ENCODE data around the gene WHRN. TPM values are rescaled to one million over a fixed set of nuclear protein-coding genes. Genes with fewer than 3 reads are reported as not detected.

The WHRN gene
- total RNA-seq, 1 donor from 2014 or later, result 11.9 TPM

DNA sequence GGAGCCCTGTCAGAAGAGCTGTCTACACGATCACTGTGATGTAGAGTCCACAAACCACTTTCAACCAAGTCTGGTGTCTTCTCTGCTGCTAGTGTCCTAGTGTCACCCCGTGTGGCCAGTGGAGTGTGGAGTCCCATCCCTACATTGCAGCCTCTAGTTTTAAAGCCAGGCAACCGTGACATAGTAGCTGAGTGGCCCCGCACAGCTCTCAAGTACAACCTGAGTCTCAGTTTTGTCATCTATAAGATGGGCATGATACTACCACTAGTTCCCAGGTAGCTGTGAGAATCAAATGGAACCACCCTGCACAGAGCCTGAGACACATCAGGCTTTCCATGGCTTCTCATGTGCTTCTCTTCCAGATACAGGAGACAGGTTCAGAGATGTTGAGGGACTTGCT is 74.3 kb downstream of the WHRN start:
- Mint-ChIP-seq H3K9me3 (ENCODE audit: low read depth) (no peaks in the 10 kb centered on the region), H3K27me3 (peaks cover 6% of the 10 kb centered on the region), H3K36me3 (ENCODE audit: insufficient read depth) (no peaks in the 10 kb centered on the region), H3K27ac (no peak overlapping the region), H3K4me3 (ENCODE audit: low read depth) (no peak overlapping the region), H3K4me1 (ENCODE audit: low read depth) (no peaks in the 10 kb centered on the region)
- DNase-seq (ENCODE audit: low spot score, unreplicated experiment), result no peak
- TF ChIP-seq, protein P1, sequence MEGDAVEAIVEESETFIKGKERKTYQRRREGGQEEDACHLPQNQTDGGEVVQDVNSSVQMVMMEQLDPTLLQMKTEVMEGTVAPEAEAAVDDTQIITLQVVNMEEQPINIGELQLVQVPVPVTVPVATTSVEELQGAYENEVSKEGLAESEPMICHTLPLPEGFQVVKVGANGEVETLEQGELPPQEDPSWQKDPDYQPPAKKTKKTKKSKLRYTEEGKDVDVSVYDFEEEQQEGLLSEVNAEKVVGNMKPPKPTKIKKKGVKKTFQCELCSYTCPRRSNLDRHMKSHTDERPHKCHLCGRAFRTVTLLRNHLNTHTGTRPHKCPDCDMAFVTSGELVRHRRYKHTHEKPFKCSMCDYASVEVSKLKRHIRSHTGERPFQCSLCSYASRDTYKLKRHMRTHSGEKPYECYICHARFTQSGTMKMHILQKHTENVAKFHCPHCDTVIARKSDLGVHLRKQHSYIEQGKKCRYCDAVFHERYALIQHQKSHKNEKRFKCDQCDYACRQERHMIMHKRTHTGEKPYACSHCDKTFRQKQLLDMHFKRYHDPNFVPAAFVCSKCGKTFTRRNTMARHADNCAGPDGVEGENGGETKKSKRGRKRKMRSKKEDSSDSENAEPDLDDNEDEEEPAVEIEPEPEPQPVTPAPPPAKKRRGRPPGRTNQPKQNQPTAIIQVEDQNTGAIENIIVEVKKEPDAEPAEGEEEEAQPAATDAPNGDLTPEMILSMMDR (IDR thresholded peaks at IDR 0.05; ENCODE audit: unreplicated experiment), result no peak

DNA sequence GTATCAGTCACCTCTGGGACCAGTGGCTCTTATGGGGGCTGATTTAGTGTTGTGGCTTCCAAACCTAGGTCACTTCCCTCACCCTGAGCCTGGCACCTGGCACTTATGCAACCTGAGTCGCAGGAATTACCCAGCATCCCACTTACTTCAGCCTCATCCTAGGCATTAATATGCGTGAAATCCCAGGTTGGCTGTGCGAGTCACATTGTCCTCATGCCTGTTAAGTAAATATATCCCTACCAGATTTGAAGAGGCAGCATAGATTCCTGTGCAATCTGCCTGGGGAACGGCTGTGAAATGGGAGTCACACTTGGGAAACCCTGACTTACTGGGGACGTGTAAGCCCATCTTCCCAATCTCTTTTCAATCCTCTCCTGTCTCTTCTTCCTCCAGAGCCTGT is 74.8 kb downstream of the WHRN start:
- Mint-ChIP-seq H3K4me1 (ENCODE audit: low read depth) (no peaks in the 10 kb centered on the region), H3K27ac (no peak overlapping the region), H3K4me3 (ENCODE audit: low read depth) (no peak overlapping the region), H3K9me3 (ENCODE audit: low read depth) (no peaks in the 10 kb centered on the region), H3K36me3 (ENCODE audit: insufficient read depth) (no peaks in the 10 kb centered on the region), H3K27me3 (peaks cover 6% of the 10 kb centered on the region)
- DNase-seq (ENCODE audit: low spot score, unreplicated experiment), result no peak
- TF ChIP-seq, protein P1 (IDR thresholded peaks at IDR 0.05; ENCODE audit: unreplicated experiment), result no peak

DNA sequence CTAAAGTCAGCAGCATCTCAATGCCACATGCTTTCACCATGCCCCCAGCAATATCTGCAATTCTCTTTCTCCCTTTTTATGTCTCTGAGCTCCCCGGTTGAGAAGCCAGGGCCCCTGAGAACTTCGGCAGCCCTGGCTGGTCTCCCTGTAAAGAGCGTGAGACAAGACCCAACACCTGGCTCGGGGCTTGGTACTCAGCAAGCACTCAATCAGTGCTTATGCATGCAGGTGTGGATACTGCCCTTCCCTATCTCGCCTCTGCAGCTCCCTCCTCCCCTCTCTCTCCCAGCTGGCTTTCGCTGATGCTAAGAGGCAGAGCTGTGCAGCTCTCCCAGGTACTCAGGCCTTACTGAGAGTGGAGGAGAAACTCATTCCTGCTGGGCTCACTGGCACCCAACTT is 75.8 kb downstream of the WHRN start:
- Mint-ChIP-seq H3K4me3 (ENCODE audit: low read depth) (no peak overlapping the region), H3K36me3 (ENCODE audit: insufficient read depth) (no peaks in the 10 kb centered on the region), H3K9me3 (ENCODE audit: low read depth) (no peaks in the 10 kb centered on the region), H3K4me1 (ENCODE audit: low read depth) (no peaks in the 10 kb centered on the region), H3K27ac (no peak overlapping the region), H3K27me3 (peaks cover 6% of the 10 kb centered on the region)
- TF ChIP-seq, protein P1 (IDR thresholded peaks at IDR 0.05; ENCODE audit: unreplicated experiment), result no peak
- no peak for DNase-seq (ENCODE audit: low spot score, unreplicated experiment)

DNA sequence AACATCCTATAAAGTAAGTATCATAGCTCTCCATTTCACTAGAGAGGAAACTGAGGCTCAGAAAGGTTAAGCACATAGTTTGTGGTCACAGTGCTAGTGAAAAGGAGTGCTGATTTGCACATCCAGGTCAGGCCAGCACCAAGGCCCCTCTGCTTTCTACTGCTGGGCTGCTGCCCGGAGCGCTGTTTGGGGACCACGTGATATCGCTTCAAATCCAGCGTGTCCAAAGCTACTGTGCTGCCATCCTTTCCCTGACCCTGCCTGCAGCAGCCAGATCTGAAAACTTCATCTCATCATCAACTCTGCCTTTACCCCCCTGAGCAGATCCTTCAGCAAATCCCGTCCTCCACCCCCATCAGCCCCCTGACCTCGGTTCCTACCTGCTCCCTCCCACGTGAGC is 76.8 kb downstream of the WHRN start:
- TF ChIP-seq, protein P1 (IDR thresholded peaks at IDR 0.05; ENCODE audit: unreplicated experiment), result no peak
- Mint-ChIP-seq H3K36me3 (ENCODE audit: insufficient read depth) (no peaks in the 10 kb centered on the region), H3K27ac (no peak overlapping the region), H3K27me3 (peaks cover 6% of the 10 kb centered on the region), H3K4me3 (ENCODE audit: low read depth) (no peak overlapping the region), H3K9me3 (ENCODE audit: low read depth) (no peaks in the 10 kb centered on the region), H3K4me1 (ENCODE audit: low read depth) (no peaks in the 10 kb centered on the region)
- DNase-seq (ENCODE audit: low spot score, unreplicated experiment), result no peak

DNA sequence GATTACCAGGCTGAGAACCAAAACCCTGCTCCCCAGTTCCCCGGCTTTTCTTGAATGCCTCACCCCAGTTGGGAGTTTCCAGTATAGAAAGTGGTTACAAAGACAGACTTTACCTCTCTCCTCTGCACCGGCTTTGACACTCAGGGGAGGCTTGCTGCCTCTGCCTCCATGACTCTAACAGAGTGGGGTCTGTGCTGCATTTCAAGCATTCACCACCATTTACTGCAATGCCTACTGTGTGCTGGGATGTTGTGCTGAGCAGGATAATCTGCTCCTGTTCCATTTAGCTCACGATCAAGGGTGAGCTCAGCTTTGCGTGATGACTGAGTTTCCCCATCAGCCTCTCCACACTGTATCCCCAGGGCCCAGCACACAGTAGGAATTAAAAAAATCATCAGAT is 77.6 kb downstream of the WHRN start:
- DNase-seq (ENCODE audit: low spot score, unreplicated experiment), result no peak
- TF ChIP-seq, protein P1 (IDR thresholded peaks at IDR 0.05; ENCODE audit: unreplicated experiment), result no peak
- Mint-ChIP-seq H3K36me3 (ENCODE audit: insufficient read depth) (no peaks in the 10 kb centered on the region), H3K4me1 (ENCODE audit: low read depth) (no peaks in the 10 kb centered on the region), H3K27me3 (peaks cover 6% of the 10 kb centered on the region), H3K27ac (no peak overlapping the region), H3K4me3 (ENCODE audit: low read depth) (no peak overlapping the region), H3K9me3 (ENCODE audit: low read depth) (no peaks in the 10 kb centered on the region)
